ENCODE data around the gene TBCEL. TPM values are rescaled to one million over a fixed set of nuclear protein-coding genes. Genes with fewer than 3 reads are reported as not detected.

The TBCEL gene, protein sequence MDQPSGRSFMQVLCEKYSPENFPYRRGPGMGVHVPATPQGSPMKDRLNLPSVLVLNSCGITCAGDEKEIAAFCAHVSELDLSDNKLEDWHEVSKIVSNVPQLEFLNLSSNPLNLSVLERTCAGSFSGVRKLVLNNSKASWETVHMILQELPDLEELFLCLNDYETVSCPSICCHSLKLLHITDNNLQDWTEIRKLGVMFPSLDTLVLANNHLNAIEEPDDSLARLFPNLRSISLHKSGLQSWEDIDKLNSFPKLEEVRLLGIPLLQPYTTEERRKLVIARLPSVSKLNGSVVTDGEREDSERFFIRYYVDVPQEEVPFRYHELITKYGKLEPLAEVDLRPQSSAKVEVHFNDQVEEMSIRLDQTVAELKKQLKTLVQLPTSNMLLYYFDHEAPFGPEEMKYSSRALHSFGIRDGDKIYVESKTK
- total RNA-seq: 4.9 and 5.6 TPM in 2 replicates

DNA sequence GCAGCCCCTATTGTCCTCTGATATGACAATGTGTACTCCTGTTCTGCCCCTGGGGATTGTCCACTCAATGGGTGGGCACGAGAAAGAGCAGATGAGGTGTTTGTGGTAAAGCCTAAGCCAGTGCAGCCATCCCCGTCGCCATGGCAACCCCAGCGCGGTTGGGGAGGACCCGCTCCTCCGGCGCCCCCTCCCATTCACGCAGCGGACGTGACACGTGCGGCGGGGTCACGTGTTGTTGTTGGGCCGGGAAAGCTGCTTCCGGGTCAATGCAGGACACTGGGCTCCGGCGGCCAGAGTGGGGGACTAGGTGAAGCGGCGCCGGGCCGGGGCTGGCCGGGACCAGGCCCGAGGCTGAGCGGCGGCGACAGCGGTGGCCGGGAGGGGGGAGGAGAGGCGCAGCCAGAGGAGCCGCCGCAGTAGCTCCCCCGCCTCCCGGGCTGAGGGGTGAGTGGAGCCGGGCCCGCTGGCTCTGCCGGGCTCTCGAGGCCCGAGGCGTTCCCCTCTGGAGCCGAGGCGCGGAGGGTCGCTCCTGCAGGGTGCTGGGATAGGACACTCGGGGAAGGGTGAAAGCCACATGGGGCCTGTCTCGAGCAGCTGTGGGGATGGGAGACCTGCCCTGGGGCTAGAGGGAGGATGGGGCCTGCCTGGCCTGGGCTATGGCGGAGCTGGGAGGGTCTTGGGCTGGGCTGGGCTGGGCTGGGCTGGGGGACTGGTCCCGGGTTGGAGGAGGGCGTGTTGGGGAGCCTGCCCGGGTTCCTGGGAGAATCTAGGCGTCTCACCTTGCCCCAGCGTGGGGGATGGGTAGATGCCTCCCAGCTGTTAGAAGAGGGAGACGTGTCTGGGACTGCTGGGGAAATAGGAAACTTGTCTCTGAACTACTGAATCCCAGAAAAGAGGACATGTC, at the start of gene TBCEL:
TBCEL (plus strand) TSS at position 255 of the 904 bp plus-strand sequence. CDS start 21,589 bp downstream, outside the sequence.

DNA sequence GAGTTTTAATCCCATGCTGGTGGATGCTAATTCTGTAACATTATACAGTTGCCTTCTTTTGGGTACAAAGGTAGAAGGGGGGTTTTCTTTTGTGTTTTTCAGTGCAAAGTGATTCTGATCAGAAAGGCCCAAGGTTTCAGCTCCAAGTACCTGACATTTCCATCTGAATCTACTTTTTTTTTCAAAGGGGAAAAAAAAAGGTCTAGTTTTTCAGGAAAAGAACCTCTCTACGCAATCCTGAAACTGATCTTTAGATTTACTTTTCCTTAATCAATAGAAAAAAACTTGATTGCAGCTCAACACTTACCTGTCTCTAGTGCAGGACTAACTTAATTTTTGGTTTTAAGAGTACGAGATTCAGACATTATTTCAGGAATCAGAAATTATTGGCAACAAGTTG, 77.0 kb downstream of the TBCEL start, which contains the start of gene TECTA:
TECTA (plus strand) TSS at position 301 of the 400 bp plus-strand sequence. CDS start 1,423 bp downstream, outside the sequence.

Other genes with a start within 250 kb of the TBCEL start
- gene TECTA, start 77.1 kb downstream of the TBCEL start, total RNA-seq: under 0.01 and 0.17 TPM in 2 replicates